GM12878 (cell line): ENCODE results near the gene WNT11. TPM values are rescaled to one million over a fixed set of nuclear protein-coding genes. Genes with fewer than 3 reads are reported as not detected.

ENCODE experiments used
- ATAC-seq: fragments of 200-7000 bp; cut with Tn5 transposase; 3 replicates; pipeline ENCODE4 v1.9.1; 2020; ENCODE audit warnings: mild to moderate bottlenecking, moderate library complexity
- BruUV-seq: library from RNA; stranded (reverse); fragments of 400-500 nt; replicated peaks from 2 replicates; lab custom pipeline; 2021; lab: Mats Ljungman, UMichigan
- CTCF ChIA-PET: fragments of 300-600 bp; sonication (Branson Sonifier 250); formaldehyde crosslinking; extraction: SDS; loops from one replicate; lab custom pipeline; 2021; ENCODE audit warnings: inconsistent platforms; lab: Yijun Ruan, JAX
- POLR2A ChIA-PET: fragments of 350-600 bp; formaldehyde crosslinking; extraction: SDS; loops from one replicate; lab custom pipeline; 2021; ENCODE audit warnings: inconsistent platforms; lab: Charles Lee
- RAD21 ChIA-PET: fragments of 300-600 bp; sonication (Branson Sonifier 250); formaldehyde crosslinking; loops from one replicate; lab custom pipeline; 2023; ENCODE audit warnings: antibody characterized with exemption; ENCODE audit not compliant: unreplicated experiment; lab: Charles Lee
- SMC1A ChIA-PET: fragments of 300-600 bp; sonication (Branson Sonifier 250); formaldehyde crosslinking; loops from one replicate; lab custom pipeline; 2023; ENCODE audit not compliant: unreplicated experiment, uncharacterized antibody; lab: Charles Lee
- DNase-seq: peaks from one replicate; pipeline ENCODE4 v3.0.0-alpha.2; 2011; ENCODE audit warnings: low read depth, low spot score
- FAIRE-seq: peaks from 3 replicates; lab custom pipeline; 2011; peaks lifted over from hg19 to GRCh38; lab: Jason Lieb, UNC
- H2AFZ ChIP-seq: 2 replicates; pipeline ENCODE4 v1.6.0; 2011; ENCODE audit warnings: low read depth, low read length, control low read depth; ENCODE audit not compliant: control insufficient read depth
- H3K27ac ChIP-seq: 2 replicates; pipeline ENCODE4 v1.5.1; 2011; ENCODE audit warnings: control low read depth; ENCODE audit not compliant: control insufficient read depth, insufficient read depth
- H3K27me3 ChIP-seq, 2 experiments: replicated peaks in 1 of 2; 2 replicates each; pipeline versions ENCODE4 v1.6.0 to v1.6.1; 2011; ENCODE audit warnings: low read length in 1 of 2; ENCODE audit not compliant: control insufficient read depth in 2 of 2, insufficient read depth in 2 of 2
- H3K36me3 ChIP-seq, 2 experiments: 2 replicates each; pipeline ENCODE4 v1.5.1; 2011; ENCODE audit warnings: low read length in 1 of 2; ENCODE audit not compliant: control insufficient read depth in 2 of 2, insufficient read depth in 2 of 2
- H3K4me1 ChIP-seq: 2 replicates; pipeline ENCODE4 v1.6.1; 2011; ENCODE audit warnings: mild to moderate bottlenecking, low read length, moderate library complexity, mixed read lengths; ENCODE audit not compliant: control insufficient read depth, insufficient read depth
- H3K4me2 ChIP-seq: 2 replicates; pipeline ENCODE4 v1.6.0; 2011; ENCODE audit warnings: control low read depth; ENCODE audit not compliant: control insufficient read depth, insufficient read depth
- H3K4me3 ChIP-seq: fragments of 200-600 bp; sonication (generic); 2 replicates; pipeline ENCODE4 v1.5.1; 2016
- H3K79me2 ChIP-seq: 2 replicates; pipeline ENCODE4 v1.6.0; 2011; ENCODE audit warnings: low read length; ENCODE audit not compliant: control insufficient read depth, insufficient read depth
- H3K9ac ChIP-seq: 2 replicates; pipeline ENCODE4 v1.8.0; 2011; ENCODE audit warnings: low read length, control low read depth, mixed read lengths; ENCODE audit not compliant: control insufficient read depth, insufficient read depth
- H3K9me3 ChIP-seq: replicated peaks from 3 replicates; pipeline ENCODE4 v1.5.1; 2011; ENCODE audit warnings: mild to moderate bottlenecking, low read length; ENCODE audit not compliant: control insufficient read depth, insufficient read depth
- H4K20me1 ChIP-seq: 2 replicates; pipeline ENCODE4 v1.6.0; 2011; ENCODE audit not compliant: control insufficient read depth, insufficient read depth
- E2F4 ChIP-seq: IDR thresholded peaks from 2 replicates; pipeline ENCODE4 v1.6.1; 2012; ENCODE audit warnings: low read depth, low read length, improper control_type of control experiment
- EZH2 ChIP-seq: IDR thresholded peaks from 2 replicates; pipeline ENCODE4 v1.6.1; 2012; ENCODE audit warnings: low read depth, mild to moderate bottlenecking, control low read depth, inconsistent platforms, low read length, borderline replicate concordance; ENCODE audit not compliant: control insufficient read depth
- FOS ChIP-seq: IDR thresholded peaks from 3 replicates; pipeline ENCODE4 v1.6.1; 2011; ENCODE audit warnings: borderline replicate concordance; ENCODE audit not compliant: insufficient read length; ENCODE audit errors: extremely low read depth
- MTA3 ChIP-seq: IDR thresholded peaks from 2 replicates; pipeline ENCODE4 v1.6.1; 2012; ENCODE audit warnings: low read length, inconsistent platforms, borderline replicate concordance
- MYC ChIP-seq: IDR thresholded peaks from 2 replicates; pipeline ENCODE4 v1.6.1; 2011; ENCODE audit warnings: mild to moderate bottlenecking, low read length, moderate library complexity, inconsistent platforms; ENCODE audit not compliant: insufficient read depth, insufficient replicate concordance, insufficient read length, severe bottlenecking
- NBN ChIP-seq: fragments of 450-650 bp; IDR thresholded peaks from 2 replicates; pipeline ENCODE4 v1.6.1; 2016
- NKRF ChIP-seq: fragments of 450-650 bp; conservative IDR thresholded peaks from 2 replicates; pipeline ENCODE4 v1.6.1; 2017; ENCODE audit warnings: mild to moderate bottlenecking, moderate library complexity
- STAT1 ChIP-seq: fragments of 450-650 bp; conservative IDR thresholded peaks from 2 replicates; pipeline ENCODE4 v1.6.1; 2014; ENCODE audit warnings: antibody characterized with exemption, mild to moderate bottlenecking
- SUZ12 ChIP-seq: fragments of 200-600 bp; sonication (generic); IDR thresholded peaks from one replicate; pipeline ENCODE4 v1.6.1; 2018; ENCODE audit warnings: antibody characterized with exemption, mild to moderate bottlenecking; ENCODE audit not compliant: unreplicated experiment
- ZBTB40 ChIP-seq: fragments of 450-650 bp; IDR thresholded peaks from 2 replicates; pipeline ENCODE4 v1.6.1; 2016; ENCODE audit warnings: mild to moderate bottlenecking, moderate library complexity, borderline replicate concordance
- ZNF622 ChIP-seq: fragments of 450-650 bp; IDR thresholded peaks from 2 replicates; pipeline ENCODE4 v1.6.1; 2017; ENCODE audit warnings: mild to moderate bottlenecking, inconsistent platforms
- WGBS: methylation state at CpG from one replicate; pipeline ENCODE4 v1.1.6; 2016; ENCODE audit warnings: low lambda C conversion rate; ENCODE audit not compliant: insufficient replicate concordance, insufficient coverage; ENCODE audit errors: missing lambda C conversion rate; 5-methylcytosine and 5-hydroxymethylcytosine counted together
- in situ Hi-C: fragments of 300-500 bp; cut with MboI; formaldehyde crosslinking; loops from 9 replicates; pipeline ENCODE4 v1.14.3; 2018; ENCODE audit warnings: mixed read lengths
- intact Hi-C: fragments of 100-400 bp; cut with micrococcal nuclease; formaldehyde crosslinking; loops from one replicate; pipeline ENCODE4 v1.14.2; 2022; ENCODE audit not compliant: unreplicated experiment
- polyA plus RNA-seq, 11 experiments: library from polyadenylated mRNA; depleted of rRNA in 4 of 11; unstranded in 6 of 11; stranded (reverse) in 5 of 11; fragments of >200 nt; fragmentation: Nextera tagmentation in 4 of 11; fragmentation: Illumina TruSeq in 1 of 11; extraction: Ambion mirVana in 4 of 11; extraction: Trizol in 1 of 11; gene quantifications; 1 replicate in 1 of 11; 2 replicates in 10 of 11; pipeline versions ENCODE4 v1.2.1 to v1.2.3, GENCODE V29; 2011 to 2016; ENCODE audit warnings: inconsistent platforms in 2 of 11, missing spikeins in 2 of 11, low read depth in 1 of 11
- total RNA-seq, 4 experiments: library from RNA; depleted of rRNA in 3 of 4; stranded (reverse); fragments of >200 nt in 3 of 4; fragmentation: Illumina TruSeq in 1 of 4; extraction: Trizol in 1 of 4; gene quantifications; 2 replicates each; pipeline versions ENCODE4 v1.2.1 to v1.2.3, GENCODE V29; 2013 to 2021

Gene WNT11
- total and polyA plus RNA-seq, 10 of the 15 experiments (the other 5 are each of a cell fraction or from before 2014, with no cell fraction given): 0.05 to 0.19 TPM; not detected in 8

- TF ChIP-seq ZBTB40: no peak
Measured at GRCh38 chr11:76162336-76163288, 43.7 kb downstream of the WNT11 start (continued).

GRCh38 chr11:76161261-76161961 is 44.9 kb downstream of the WNT11 start:
- Histone ChIP-seq H3K4me3 (no peak overlapping the region), H3K9ac (no peak overlapping the region), H2AFZ (no peak overlapping the region), H3K27ac (no peak overlapping the region), H3K27me3 (no peaks in the 10 kb centered on the region; a peak in 1 of 4 replicates), H3K79me2 (no peaks in the 10 kb centered on the region), H4K20me1 (no peaks in the 10 kb centered on the region), H3K9me3 (no peaks in the 10 kb centered on the region), H3K36me3 (no peaks in the 10 kb centered on the region), H3K4me2 (no peak overlapping the region), H3K4me1 (peaks cover 3% of the 10 kb centered on the region; the same call in 1 of the 2 replicates)
- ChIA-PET SMC1A (no interaction called here), CTCF (no interaction called here), POLR2A (no interaction called here), RAD21 (no interaction called here)
- DNase-seq (no peak), FAIRE-seq (no peak), ATAC-seq (no peak)
- in situ Hi-C loops (no loop called here), intact Hi-C loops (no loop called here)
- 24% methylated on average over 14 of the region's 24 CpGs for WGBS
- no TSS peak for BruUV-seq
- no peak for TF ChIP-seq MYC
- no peak for TF ChIP-seq E2F4
- no peak for TF ChIP-seq SUZ12
- no peak for TF ChIP-seq NBN
- no peak for TF ChIP-seq FOS
- no peak for TF ChIP-seq ZNF622
- TF ChIP-seq MTA3: no peak
- TF ChIP-seq STAT1: no peak
- no peak for TF ChIP-seq EZH2
- TF ChIP-seq NKRF: no peak
